Spleen (tissue), 7 donors: ENCODE data around the gene CCDC124.

Source experiments
- POLR2A ChIP-seq, 3 donors: fragments of 450-650 bp; IDR thresholded peaks; one replicate each; pipeline ENCODE4 v1.5.1; 2017; ENCODE audit warnings: antibody characterized with exemption in 3 of 3, mild to moderate bottlenecking in 1 of 3
- POLR2AphosphoS5 ChIP-seq, 3 donors: sonication (generic); formaldehyde crosslinking; IDR thresholded peaks; one replicate each; pipeline ENCODE4 v1.5.1; 2017; ENCODE audit warnings: antibody characterized with exemption in 3 of 3
- TF ChIP-seq, protein P1 (sequence below), 11 experiments: fragments of 200-600 bp in 7 of 11; fragments of 450-650 bp in 4 of 11; sonication (generic) in 4 of 11; IDR thresholded peaks in 8 of 11; conservative IDR thresholded peaks in 3 of 11; 1 replicate in 7 of 11; 2 replicates in 4 of 11; pipeline versions ENCODE4 v1.4.0 to v1.8.0; 2016 to 2021; ENCODE audit warnings: antibody characterized with exemption in 11 of 11, inconsistent platforms in 4 of 11, mild to moderate bottlenecking in 1 of 11
- donor health status: DM: no; HTN: no; CAD: no; lungs with moderate emphysema.
- donor health status: DM: no; HTN: no; CAD: no.
- donor health status: DM: no; HTN: no; CAD: no.

DNA sequence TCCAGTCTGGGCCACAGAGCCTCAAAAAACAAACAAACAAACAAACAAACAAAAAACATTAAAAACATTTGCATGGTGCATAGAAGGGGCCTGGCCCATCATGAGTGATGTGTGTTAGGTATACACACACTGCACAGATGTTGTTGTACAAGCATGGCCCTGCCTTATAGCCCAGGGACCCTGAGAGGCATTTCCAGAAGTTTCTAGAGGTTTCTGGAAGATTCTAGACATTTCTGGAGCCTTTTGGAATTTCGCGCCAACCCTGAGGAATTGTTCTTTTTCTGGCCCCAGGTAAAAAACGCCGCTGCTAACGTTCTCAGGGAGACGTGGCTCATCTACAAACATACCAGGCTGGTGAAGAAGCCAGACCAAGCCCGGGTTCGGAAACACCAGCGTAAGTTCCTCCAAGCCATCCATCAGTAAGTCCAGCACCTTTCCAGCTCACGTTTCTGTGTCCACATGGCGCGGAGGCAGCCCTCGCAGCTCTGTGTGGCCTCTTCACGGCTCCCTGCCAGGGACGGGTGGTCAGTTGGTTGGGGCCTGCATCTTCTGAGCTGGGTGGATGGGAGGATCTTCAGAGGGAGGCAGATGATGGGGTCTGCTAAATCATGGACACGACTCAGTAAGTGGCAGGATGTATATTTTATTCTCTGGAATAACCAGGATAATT is 56.7 kb downstream of the CCDC124 start:
- no peak for TF ChIP-seq POLR2AphosphoS5 (IDR thresholded peaks at IDR 0.05)
- TF ChIP-seq, protein P1, sequence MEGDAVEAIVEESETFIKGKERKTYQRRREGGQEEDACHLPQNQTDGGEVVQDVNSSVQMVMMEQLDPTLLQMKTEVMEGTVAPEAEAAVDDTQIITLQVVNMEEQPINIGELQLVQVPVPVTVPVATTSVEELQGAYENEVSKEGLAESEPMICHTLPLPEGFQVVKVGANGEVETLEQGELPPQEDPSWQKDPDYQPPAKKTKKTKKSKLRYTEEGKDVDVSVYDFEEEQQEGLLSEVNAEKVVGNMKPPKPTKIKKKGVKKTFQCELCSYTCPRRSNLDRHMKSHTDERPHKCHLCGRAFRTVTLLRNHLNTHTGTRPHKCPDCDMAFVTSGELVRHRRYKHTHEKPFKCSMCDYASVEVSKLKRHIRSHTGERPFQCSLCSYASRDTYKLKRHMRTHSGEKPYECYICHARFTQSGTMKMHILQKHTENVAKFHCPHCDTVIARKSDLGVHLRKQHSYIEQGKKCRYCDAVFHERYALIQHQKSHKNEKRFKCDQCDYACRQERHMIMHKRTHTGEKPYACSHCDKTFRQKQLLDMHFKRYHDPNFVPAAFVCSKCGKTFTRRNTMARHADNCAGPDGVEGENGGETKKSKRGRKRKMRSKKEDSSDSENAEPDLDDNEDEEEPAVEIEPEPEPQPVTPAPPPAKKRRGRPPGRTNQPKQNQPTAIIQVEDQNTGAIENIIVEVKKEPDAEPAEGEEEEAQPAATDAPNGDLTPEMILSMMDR (IDR thresholded peaks at IDR 0.05 in 8 of 11, conservative IDR thresholded peaks at IDR 0.05 in 3 of 11) = no peak
- no peak for TF ChIP-seq POLR2A (IDR thresholded peaks at IDR 0.05)
